IPS-NIHi7 (cell line): Measurements from ENCODE around the gene P2RY12.

Source experiments
- DNase-seq: peaks from one replicate; pipeline ENCODE4 v3.0.0; 2012; ENCODE audit warnings: mixed read lengths; ENCODE audit errors: extremely low spot score

P2RY12 gene

DNA sequence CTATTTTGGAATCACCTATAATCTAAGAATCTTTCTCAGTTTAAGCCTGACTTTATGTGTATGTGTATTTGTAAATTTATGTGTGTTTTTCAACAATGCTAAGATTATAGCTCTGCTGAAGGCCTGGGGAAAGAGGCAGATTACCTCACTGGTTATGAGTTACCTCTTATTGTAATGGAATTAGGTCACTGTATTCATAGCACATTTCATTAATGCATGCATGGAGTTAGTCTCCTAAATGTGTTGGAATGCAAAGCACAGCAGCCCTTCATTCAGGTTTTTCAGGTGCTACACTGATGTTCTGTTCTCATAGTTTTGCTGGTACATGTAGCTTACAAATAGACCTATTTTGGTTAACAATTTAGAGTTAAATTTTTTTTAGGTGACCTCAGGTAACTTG is 77.4 kb downstream of the P2RY12 start:
- no peak for DNase-seq

DNA sequence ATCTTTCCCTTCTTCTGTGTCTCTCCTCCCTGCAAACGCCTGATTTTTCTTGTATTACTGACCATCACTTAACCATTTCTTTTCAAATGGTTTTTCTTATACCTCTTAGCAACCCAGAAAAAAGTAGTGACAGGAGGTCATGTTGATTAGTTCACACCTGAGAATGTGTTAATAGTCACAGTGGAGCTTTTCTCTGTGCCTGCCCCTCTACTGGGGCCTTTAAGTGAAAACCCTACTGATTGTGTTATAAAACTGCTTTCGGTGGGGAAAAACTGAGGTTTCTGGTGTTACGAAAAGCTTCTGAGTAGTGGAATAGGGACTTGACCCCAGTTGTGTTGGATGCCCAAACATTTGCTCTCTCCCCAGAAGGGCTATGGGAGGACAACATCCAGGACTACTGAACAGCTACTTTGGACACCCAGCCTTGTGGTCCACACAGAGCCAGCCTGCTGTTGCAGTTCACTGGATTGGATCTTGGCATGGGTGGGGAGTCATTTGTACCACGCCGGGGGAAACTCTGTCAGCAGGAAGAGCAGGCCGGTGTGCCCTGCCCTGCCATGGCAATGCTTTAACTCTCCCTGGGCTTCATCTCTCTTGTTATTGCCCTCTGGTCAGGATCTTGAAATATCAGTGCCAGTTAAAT is 78.3 kb downstream of the P2RY12 start:
- no peak for DNase-seq

- no peak for DNase-seq
These were observed 78.8 kb downstream of the P2RY12 start for GRCh38 chr3:151305775-151306151.

DNA sequence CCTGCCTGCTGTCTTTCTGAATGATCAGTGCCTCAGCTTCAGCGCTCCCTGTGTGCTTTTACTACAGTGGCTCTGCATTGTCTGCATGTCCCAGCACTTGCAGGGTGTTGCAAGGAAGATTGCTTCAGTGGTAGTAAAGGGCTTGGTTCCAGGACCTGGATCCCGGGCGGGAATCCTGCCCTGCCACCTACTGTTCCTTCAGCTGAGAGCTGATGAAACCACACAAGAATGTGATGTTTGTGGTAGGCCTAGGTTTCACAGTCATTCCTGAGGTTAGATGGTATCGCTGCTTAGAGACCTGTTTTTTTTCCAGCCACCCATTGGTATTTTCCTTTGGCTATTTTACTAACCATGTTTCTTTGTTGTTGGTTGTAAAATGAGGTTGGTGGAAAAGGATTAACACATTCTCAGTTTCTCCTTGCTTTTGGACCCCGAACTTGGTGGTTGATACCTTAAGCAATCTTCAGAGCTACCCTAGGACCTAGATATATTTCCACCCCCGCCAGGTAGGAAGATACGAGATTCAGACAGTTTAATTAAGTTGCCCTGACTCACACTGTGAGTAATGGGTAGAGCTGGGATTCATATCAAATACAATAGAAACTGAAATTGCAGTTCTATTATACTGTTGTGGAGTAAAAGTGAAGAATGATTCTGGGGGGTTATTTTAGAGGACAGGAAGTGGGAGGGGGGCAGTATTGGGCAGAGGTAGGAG is 79.3 kb downstream of the P2RY12 start:
- peak; percentile 84 for DNase-seq

GRCh38 chr3:151303751-151304150 is 80.8 kb downstream of the P2RY12 start:
- no peak for DNase-seq

DNA sequence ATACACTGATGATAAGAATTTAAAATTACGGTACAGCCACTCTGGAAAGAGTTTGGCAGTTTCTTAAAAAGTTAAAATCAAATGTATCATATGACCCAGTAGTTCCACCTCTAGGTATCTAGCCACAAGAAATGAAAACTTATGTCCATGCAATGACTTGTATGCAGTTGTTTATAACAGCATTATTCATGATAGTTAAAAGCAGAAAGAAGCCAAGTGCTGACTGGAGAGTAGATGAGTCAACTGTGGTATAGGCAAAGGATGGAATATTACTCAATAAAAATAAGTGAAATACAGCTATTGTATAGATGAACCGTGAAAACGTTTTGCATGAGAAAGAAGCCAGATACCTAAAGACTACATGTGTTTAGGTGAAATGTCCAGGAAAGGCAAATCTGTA is 82.8 kb downstream of the P2RY12 start:
- no peak for DNase-seq

GRCh38 chr3:151300539-151300938 is 84.0 kb downstream of the P2RY12 start:
- DNase-seq, result no peak

DNA sequence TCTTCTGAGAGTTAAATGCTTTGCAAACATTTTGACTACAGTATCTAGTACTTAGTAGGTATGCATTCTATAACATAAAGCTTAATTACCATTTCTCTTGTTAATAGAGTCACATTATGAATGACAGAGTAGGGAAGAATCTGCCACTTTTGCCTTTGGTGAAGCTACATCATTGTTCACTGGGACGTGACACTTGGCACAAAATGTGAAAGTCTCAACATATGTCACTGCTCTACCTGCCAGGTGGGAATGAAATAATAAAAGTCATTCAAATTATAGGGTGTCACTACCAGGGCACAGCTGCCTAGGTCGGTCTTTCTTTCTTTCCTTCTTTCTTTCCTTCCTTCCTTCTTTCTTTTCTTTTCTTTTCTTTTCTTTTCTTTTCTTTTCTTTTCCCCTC is 85.5 kb downstream of the P2RY12 start:
- no peak for DNase-seq

DNA sequence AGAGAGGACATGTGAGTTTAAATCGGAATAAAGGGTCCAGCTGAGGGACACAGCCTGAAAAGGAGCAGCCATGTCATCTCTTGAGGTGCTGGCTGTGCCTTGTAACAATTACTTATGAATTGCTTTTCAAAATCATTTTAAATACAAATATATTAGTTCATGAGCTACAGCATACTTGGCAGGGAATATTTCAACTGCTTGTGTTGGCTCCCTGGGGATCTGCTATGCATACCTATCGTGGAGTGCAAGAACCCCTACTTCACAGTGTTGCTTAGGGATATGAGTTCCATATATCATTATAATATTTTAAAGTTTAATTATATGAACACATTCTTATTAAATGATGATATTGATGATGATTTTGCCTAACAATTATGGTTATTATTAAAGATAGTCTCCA is 87.1 kb downstream of the P2RY12 start:
- DNase-seq, result no peak

DNA sequence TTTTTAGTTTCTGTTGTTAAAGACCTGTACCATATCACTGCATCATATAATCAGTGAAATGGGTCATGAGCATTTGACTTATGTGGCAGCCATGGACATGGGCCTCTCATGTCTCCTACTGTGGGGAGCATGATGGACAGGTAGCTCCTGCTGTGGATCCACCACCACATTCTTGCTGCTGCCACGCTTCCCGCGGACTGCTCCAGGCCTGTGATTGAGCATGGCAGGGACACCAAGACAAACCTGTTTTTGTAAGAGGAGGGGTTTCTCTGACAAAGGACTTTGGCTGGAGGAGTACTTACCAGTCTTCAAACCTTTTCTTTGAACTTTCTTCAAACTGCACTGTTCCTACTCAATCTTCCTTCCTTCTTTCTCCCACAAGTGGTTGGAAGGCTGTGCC is 88.3 kb downstream of the P2RY12 start:
- DNase-seq, result no peak

GRCh38 chr3:151293127-151293526 is 91.4 kb downstream of the P2RY12 start:
- DNase-seq, result no peak

- DNase-seq, result no peak
These were observed 93.9 kb downstream of the P2RY12 start for GRCh38 chr3:151290673-151291072.

DNA sequence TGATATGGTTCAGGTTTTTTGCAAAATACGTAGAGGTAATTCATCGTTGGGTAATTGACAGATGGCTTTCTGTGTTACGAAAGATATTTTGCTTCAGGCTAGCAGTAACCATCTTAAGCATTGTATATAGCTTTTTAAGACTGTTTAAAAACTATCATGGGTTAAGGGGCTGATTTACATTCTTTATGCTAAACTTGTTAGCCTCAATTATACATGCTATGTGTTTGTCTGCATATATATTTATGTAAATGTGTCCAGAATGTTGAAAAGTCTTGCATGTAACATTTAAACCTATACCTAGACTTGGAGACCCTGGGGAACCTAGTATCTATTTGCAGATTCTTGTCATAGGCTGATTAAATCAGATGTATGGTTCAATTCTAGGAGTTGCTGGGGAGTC is 95.1 kb downstream of the P2RY12 start:
- DNase-seq, result no peak
